Inflammatory macrophage treated with lipopolysaccharide for 1 hour (primary cell): ENCODE data around the gene EIF4B.

Experiments used
- DNase-seq, 2 donors: peaks; one replicate each; pipeline ENCODE4 v3.0.0-alpha.2; 2020 to 2022

Gene EIF4B

DNA sequence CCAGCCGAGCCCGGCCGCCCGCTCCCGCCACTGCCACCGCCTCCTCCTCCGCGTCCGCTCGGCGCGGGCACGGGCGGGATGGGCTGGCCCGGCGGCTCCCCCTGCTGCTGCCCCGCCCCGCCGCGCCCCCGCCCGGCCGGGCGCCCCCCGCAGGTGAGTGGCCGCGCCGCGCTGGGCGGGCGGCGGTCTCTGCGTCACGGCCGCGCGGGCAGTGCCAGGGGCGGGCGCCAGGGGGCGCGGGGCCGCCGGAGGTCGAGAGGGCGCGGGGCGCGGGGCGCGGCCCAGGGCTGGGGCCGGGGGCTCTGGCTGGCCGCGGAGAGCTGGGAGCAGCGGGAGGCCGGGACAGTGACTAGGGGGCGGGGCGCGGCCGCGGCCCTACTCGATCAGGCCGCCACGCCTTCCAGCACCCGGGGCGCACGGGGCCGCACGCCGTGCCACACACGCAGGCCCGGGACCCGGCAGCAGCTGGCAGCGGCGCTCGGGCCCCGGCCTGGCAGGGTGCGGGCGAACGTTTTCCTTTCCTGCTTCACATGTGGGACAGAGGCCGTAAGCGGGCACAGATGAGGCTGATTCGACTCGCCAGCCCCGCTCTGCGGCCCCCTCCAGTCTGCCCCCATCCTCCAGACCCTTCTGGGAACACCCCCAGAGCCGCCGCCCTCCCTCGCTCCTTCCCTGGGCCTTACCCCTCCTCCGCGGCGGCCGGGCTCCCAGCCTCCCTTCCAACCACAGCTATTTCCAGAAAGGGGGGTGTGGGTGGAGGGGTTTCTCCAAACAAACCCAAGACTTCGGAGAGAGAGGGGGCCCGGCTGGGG is 41.2 kb downstream of the EIF4B start:
- peak; percentile 25 to 32 for DNase-seq

DNA sequence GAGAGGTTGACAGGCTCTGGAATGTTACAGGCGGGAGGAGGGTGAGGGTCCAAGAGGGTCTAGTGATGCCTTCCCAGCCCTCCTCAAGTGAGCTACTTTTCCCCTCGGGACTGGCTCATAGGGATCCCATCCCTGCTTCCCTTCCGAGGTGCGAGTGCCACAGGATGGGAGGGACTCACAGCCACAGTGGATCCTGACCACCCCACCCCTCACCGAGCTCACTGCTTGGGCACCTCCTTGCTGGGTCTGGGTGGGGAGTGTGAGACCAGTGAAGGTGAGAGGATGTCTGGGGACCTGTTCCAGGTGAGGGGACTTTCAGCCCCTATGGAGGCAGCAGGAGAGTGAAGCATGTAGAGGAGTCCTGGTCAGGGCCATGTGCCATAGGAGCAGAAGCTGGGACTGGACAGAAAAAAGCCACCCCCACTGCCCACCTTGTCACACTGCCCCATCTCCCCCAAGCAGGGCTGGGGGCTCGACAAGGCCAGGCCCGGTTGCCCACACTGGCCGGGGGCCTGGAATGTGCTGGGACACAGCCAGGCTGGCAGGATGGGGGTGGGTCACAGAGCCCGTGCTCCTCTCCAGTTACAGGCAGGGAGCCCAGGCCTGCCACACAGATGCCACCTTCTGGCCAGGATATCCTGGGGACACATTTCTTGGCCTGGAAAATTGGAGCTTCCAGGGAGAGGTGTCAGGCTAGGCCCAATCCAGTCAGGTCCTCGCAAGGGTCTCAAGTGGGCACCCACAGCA is 42.0 kb downstream of the EIF4B start:
- no peak for DNase-seq

DNA sequence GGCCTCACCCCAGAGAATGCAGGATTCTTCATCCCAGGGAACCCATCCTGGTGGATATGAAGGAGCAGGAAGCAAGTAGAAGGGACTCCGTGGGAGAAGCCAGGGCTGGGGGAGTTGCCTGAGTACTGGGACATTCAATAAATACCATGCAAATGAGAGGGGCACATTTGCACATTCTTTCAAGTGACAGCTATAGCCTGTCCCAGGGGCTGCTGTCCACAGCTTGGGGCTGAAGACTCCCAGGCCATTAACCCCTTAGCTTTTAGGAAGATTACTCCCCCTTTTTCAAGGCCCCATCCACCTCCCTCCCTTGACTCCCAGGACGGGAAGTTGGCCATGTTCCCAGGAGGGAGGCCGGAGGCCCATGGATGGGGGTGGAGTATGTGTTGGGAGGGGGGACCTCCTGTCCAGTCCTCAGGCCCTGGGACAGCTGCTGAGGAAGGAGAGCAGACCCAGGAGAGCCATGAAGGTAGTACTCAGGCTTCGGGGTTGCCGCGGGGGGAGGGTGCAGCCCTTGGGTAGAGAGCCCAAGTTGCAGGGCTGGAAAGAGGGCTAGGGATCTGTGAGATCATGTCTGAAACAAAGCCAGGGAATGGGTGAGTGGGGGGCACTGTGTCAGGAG is 42.6 kb downstream of the EIF4B start:
- DNase-seq: no peak

DNA sequence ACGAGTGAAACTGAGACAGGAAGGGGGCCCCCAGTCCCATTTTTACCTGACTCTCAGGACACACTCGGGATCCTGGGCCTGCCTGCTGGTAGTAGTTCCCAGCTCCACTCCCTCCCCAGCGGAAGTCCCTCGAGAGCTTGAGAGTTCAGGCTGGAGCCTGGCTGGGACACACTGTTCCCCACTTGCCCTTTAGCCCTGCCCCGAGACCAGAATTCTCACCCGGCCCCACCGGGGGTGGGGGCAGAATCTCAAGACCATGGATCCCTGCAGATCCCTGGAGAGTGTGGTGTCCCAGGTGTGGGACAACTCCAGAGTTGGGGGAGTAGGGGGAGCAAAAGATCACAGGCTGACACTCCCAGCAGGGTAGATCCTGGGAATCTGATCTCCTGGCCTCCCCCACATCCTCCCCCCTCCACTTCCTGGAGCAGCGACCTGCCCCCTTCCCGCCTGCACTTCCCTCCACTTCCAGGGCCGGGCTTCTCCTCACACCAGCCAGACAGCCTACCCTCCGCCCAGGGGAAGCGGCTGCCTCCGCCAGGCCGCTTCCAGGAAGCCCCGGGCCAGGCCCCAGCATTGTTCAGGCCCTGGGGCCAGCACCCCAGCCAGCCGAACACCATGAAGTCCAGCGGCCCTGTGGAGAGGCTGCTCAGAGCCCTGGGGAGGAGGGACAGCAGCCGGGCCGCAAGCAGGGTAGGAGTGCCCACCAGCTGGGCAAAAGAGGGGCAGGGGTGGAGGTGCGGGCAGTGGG is 43.5 kb downstream of the EIF4B start, which contains the start of gene TNS2:
TSS of gene TNS2 (plus strand) at position 495 of the 748 bp plus-strand sequence. CDS start at position 616, 121 bp downstream.
- DNase-seq: no peak

DNA sequence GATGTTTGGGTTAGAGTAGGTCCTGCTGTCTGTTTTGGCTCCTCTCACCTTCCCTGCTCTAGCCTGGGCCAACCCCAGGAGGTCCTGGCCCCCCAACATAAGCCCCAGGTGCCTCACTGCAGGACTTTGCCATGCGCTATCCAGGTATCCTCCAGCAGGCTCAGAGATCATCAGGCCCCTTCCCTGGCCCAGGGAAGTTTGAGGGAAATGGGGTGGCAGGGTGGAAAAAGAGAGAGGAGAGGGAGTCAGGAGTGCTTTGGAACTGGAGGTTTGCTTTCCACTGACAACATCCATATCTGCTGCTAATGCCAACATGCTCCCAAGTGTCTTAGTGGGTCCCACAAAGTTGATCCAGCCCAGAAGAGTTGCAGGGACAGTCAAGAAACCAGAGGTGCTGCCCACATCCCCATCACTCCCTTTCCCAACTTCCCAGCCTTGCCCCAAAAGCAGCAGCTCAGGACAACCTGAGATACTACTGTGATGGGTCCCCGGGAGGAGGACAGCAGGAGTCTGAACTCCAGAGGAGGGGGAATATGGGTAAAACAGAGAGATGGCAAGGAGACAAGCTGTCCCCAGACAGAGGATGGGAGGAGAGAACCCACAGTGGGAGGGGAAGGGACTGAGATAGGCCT is 44.3 kb downstream of the EIF4B start:
- no peak for DNase-seq

DNA sequence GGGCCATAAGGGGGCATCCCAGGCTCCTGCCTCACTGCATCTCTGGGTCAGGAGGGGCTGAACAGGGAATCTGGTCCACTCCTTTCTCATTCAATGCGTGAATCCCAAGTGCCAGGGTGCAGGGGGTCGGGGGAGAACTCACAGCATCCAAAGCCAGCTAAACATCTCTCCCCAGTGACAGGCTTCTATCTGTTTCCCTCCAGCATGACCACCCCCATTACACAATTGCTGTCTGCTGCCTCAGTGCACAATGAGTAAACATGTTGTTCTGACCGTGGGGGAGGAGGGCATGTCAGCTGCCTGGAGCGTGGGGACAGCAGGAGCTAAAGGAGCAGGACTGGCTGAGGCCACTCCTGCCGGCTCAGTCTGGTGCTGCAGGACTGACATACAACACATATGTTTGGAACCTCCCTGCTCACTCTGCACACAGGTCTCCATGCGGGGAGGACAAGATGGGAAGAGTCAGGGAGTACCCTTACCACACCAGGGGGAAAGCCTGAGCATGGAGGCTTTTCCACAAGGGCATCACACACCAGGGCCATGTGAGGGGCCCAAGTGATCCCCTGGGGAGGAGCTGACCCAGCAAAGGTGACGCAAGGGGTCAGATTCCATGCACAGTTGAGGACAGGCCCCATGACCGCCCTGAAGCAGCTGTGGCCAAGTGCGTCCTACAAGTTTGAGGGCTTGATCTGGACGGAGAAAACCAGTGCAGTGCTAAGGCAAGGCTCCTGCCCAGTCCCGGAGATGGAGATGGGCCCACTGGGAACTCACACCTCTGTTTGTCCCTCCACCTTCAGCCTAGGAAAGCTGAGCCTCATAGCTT is 45.0 kb downstream of the EIF4B start:
- DNase-seq: peak; percentile 37 to 78

DNA sequence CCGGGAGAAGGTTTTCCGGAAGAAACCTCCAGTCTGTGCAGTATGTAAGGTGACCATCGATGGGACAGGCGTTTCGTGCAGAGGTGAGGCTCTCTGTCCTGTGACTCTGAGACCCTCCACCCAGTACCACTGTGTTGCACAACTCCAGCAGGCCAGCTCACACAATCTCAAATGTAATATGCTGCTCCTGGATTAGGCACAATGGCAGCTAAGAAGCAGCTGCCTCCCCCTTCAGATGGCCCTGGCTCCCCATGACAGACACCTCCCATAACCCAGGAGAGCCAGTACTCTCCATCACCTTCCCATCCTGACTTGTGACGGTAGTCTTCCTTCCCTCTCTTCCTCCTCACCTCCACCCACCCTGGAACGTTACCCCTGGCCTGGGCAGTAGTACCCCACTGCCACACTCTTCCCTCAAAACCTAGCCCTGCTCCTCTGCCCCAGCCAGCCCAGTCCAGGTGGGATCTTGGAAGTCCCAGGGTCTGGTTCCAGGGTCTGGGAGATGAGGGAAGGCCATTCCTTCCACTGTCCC is 45.7 kb downstream of the EIF4B start:
- no peak for DNase-seq

DNA sequence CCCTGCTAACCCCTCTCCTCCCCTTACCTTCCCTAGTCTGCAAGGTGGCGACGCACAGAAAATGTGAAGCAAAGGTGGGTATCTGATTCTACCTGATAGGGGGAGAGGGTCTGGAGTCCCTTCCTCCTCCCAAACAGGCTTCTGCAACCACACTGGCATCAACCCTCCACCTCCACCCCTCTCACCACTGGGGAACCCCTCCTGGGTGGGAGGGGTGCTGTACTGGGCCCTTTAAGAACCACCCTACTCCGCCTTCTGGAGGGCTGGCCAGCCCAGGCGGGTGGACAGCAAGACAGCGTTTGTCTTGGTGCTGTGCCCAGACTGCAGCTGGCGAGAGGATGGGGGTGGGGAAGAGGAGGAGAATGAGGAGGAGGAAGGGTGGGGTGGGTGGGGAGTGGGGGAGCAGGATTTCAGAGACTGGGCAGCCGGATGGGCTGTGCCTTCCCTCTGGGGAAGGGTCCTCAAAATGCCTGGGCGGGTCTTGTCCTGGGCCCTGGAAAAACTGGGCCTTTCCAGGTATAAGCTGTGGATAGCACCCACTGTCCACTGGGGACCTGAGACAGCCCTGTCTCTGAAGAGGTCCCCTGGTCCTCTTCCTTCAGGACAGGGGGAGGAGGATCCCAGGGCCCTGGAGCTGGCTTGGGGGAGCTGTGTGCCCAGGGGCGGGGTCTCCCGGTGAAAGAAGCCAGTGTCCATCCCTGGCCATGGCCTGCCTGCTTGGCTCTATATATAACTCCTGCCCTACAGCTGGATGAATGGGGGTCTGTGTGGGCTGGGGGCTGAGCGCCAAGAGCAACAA is 46.4 kb downstream of the EIF4B start:
- no peak for DNase-seq

DNA sequence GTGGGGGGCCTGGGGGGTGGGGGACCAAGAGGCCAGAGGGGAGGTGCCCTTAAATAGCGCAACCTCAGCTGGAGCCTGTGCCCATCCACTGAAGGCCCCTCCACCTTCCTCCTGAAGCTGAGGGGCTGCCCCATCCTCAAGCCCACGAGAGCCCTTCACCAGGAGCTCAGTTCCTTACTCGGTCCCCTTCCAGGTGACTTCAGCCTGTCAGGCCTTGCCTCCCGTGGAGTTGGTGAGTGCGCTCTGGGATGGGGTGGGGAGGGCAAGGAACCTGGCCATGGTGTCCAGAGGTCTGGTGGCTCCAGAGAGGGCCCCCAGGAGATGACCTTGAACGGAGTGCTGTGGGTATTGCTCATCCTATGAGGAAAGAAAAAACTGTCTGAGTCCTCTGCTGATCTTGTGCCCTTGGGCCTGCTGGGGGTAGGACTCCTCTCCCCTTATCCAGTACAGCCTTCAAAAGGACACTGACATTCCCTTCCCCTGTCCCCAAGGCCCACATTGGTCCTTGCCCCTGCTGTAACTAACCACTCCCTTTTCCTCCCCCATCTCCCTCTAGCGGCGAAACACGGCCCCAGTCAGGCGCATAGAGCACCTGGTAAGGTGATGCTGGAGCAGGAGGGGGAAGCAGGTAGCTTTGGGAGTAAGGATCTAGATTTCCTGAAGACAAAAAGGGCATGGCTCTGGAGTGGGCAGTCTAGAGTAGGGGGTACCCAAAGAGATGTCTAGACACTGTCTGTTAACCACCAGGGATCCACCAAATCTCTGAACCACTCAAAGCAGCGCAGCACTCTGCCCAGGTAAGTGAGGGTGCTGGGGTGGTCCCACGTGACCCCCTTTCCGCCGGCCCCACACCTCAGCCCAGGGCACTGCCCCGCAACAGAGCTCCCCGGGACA is 47.2 kb downstream of the EIF4B start:
- DNase-seq: peak in 1 of 2 donors; percentile 47

DNA sequence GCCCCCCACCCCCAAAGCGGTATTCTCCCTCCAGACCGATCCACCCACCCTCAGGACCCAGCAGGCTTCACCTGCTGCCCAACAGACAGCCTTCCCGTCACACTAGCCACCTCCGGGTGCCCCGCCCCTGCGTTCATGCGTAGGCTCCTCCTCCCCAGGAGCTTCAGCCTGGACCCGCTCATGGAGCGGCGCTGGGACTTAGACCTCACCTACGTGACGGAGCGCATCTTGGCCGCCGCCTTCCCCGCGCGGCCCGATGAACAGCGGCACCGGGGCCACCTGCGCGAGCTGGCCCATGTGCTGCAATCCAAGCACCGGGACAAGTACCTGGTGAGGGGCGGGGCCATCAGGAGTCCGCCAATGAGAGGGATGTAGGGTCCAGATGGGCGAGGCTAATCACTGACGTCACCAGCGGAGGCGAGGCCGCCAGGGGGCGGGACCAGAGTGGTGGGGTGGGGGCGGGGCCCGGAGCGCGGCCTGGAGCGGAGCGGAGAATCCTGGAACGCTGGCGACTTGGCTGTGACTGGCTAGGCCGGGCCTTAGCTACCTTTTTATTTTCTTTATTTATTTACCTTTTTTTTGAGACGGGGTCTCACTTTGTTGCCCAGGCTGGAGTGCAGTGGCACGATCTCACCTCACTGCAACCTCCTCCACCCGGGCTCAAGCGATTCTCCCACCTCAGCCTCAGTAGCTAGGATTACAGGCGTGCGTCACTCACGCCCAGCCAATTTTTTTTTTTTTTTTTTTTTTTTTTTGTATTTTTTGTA is 48.0 kb downstream of the EIF4B start:
- DNase-seq: peak; percentile 81 to 94

DNA sequence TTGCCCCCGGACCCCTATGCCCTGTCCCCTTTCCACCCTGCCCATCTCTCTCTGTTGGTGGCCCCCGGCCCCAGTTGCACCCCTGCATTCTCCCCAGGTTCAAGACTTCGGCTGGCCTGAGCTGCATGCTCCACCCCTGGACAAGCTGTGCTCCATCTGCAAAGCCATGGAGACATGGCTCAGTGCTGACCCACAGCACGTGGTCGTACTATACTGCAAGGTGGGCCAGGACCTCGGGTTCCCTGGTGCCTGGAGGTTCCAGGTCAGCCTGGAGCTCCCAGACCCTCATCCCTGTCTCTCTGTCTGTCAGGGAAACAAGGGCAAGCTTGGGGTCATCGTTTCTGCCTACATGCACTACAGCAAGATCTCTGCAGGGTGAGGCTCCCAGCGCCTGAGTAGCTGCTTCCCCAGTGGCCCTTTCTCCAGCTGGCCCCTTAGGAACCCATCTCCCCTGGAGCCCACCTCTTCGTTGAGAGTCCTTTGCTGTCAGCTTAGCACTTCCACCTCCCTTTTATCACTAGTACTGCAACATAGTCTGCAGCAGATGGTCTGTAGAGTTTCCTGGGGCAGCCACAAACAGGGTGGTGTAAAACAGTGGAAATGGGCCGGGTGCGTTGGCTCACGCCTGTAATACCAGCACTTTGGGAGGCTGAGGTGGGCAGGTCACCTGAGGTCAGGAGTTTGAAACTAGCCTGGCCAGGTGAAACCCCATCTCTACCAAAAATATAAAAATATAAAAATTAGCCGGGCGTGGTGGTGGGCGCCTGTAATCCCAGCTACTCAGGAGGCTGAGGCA is 49.4 kb downstream of the EIF4B start:
- no peak for DNase-seq

DNA sequence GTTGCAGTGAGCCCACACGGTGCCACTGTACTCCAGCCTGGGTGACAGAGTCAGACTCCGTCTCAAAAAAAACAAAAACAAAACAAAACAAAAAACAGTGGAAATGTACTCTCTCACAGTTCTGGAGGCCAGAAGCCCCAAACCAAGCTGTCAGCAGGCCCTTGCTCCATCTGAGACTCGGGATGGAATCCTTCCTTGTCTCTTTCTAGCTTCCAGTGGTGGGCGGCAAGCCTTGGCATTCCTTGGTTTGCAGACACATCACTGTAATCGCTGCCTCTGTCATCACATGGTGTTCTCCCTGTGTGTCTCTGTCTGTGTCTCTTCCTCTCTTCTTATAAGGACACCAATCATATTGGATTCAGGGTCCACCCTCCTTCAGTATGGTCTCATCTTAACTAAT is 50.0 kb downstream of the EIF4B start:
- DNase-seq: no peak

DNA sequence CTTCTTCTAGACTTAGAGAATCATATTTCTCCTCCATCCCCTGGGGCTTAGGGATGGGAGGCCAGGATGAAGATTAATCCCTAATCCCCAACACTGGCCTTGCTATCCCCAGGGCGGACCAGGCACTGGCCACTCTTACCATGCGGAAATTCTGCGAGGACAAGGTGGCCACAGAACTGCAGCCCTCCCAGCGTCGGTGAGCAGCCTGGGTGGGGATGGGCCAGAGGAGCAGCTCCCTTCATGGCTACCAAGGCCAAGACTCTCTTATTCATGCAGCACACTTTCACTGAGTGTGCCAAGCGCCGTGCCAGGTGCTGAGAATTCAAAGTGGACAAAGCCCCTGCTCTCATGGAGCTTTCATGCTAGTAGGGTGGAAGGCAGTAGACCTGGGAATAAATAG is 50.6 kb downstream of the EIF4B start:
- no peak for DNase-seq

DNA sequence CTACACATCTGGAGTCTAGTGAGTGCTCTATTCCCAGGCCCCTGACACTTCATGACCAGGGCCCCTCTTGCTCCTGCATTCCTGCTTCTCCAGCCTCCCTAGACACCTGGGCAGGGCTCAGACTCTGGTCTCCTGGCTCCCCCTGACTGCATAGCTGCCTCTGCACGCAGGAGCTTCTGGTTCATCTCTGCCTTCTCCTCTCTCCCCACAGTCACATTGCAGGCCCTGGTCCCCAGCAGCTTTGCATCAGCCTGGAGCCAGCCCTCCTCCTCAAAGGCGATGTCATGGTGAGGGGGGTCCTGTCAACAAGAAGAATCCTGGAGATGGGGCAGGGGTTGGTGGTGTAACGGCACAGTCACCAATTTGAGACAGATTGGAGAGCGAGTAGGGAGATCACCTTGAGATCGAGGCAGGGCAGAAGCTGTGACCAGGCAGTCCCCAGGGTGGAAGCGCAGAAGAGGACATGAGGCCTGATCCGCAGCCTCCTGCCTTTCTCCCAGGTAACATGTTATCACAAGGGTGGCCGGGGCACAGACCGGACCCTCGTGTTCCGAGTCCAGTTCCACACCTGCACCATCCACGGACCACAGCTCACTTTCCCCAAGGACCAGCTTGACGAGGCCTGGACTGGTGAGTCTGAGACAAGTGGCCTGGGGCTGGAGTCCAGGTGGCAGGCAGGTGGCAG is 51.7 kb downstream of the EIF4B start:
- no peak for DNase-seq

DNA sequence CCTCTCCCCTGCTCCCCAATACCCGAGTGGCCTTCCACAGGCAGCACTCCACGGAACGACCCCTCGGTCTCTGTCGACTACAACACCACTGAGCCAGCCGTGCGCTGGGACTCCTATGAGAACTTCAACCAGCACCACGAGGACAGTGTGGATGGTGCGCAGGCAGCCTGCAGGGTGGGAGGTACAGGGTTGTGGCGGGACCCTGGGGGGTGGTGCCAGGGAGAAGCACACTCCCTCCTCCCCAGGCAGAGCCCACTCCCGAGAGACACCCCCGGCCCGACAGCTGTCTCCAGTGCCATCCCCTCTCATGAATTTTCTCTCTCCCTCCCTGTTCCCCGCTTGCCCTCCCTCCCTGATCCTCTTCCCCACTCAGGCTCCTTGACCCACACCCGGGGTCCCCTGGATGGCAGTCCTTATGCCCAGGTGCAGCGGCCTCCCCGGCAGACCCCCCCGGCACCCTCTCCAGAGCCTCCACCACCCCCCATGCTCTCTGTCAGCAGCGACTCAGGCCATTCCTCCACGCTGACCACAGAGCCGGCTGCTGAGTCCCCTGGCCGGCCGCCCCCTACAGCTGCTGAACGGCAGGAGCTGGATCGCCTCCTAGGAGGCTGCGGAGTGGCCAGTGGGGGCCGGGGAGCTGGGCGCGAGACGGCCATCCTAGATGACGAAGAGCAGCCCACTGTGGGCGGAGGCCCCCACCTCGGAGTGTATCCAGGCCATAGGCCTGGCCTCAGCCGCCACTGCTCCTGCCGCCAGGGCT is 52.6 kb downstream of the EIF4B start:
- DNase-seq: no peak

DNA sequence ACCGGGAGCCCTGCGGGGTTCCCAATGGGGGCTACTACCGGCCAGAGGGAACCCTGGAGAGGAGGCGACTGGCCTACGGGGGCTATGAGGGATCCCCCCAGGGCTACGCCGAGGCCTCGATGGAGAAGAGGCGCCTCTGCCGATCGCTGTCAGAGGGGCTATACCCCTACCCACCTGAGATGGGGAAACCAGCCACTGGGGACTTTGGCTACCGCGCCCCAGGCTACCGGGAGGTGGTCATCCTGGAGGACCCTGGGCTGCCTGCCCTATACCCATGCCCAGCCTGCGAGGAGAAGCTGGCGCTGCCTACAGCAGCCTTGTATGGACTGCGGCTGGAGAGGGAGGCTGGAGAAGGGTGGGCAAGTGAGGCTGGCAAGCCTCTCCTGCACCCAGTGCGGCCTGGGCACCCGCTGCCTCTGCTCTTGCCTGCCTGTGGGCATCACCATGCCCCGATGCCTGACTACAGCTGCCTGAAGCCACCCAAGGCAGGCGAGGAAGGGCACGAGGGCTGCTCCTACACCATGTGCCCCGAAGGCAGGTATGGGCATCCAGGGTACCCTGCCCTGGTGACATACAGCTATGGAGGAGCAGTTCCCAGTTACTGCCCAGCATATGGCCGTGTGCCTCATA is 53.3 kb downstream of the EIF4B start:
- DNase-seq: no peak
